Measurements from ENCODE around the gene LMNA.
"Not testable (repeated sequence)": the region's sequence is repeated elsewhere in the genome, so short reads cannot be mapped to it uniquely, and the experiment has no call there.

LMNA gene

GRCh38 chr1:156122519-156123355 lies 8.2 kb downstream of the LMNA start:
- DNase-seq = no peak

DNA sequence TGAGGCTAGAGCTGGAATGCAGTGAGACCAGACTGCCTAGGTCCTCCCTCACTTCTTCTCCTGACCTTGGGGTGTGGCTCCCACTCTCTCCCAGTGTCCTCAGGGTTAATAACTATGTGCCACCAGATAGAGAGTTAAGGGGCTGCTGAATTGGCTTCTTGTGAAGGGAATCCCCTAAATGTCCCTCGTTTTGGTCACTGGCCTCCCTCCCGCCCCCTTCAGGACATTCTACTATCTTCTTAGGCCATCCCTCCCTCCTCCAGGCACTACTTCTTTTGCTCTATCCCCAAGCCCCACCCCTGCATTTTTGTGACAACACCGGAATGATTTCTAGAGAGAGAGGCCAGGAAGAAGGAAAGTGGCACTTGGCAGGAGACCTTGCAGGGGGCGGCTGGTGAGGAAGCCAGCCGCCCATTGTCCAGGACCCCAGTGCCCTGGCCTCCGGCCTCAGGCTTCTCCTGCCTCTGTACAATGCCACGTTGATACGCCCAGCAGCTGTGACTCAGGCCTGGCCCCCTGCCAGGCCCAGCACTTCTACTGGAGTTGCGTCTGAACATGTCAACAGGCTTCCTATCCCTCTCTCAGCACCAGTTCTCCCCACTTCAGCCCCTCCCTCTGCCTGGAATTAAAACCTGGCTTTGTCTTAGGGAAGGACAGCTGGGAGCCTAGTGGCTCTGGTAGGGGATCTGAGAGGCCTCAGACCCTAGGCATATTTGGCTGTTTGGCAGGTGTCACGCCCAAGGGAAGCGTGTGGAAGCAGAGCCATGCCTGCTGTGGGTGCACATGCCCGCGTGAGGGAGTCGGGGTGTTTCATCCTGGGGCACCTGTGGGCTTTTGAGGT lies 9.1 kb downstream of the LMNA start:
- DNase-seq = peak; percentile 58

DNA sequence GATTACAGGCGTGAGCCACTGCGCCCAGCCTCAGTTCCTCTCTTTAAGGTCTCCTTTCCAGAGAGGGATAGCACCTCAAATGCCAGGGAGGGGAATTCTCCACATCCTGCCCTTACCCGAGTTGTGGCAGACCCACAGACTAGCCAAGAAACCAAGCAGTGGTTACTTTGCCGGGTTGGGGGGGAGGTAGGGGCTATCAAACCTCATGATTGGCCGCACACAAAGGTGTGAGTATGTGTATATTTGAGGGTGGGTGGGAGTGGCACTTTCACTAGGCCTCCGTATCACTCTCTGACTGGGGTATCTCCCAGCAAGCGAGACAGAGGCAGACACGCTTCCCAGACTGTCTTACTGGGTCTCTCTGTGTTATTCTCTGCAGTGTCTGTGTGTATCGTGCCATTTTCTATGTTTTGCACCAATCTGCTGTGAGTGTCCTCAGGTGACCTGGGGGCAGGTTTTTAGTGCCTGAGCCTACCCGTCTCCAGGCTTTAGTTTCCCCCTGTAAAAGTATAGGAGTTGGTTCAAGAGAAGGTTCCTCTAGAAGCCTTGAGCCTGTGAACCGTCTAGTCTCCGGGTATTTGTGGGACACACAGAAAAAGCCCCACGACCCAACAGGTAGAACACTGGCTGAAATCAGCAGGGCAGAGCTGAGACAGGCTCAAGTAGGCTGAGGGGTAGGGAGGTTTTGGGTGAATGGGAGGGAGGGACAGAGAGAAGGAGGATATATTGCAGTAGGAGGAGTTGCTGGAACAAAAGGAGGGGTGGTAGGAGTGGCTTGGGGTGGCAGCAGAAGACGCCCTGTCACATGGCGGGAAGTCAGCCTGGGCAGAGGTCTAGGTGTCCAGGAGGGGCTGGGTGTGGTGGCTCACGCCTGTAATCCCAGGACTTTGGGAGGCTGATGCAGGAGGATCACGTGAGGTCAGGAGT lies 10.3 kb downstream of the LMNA start:
- DNase-seq = no peak

DNA sequence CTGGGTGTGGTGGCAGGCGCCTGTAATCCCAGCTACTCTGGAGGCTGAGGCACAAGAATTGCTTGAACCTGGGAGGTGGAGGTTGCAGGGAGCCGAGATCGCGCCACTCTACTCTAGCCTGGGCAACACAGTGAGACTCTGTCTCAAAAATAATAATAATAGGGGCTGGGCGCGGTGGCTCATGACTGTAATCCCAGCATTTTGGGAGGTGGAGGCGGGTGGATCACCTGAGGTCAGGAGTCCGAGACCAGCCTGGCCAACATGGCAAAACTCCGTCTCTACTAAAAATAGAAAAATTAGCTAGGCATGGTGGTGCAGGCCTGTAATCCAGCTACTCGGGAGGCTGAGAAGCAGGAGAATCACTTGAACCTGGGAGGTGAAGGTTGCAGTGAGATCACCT lies 11.0 kb downstream of the LMNA start:
- DNase-seq = not testable (repeated sequence)

DNA sequence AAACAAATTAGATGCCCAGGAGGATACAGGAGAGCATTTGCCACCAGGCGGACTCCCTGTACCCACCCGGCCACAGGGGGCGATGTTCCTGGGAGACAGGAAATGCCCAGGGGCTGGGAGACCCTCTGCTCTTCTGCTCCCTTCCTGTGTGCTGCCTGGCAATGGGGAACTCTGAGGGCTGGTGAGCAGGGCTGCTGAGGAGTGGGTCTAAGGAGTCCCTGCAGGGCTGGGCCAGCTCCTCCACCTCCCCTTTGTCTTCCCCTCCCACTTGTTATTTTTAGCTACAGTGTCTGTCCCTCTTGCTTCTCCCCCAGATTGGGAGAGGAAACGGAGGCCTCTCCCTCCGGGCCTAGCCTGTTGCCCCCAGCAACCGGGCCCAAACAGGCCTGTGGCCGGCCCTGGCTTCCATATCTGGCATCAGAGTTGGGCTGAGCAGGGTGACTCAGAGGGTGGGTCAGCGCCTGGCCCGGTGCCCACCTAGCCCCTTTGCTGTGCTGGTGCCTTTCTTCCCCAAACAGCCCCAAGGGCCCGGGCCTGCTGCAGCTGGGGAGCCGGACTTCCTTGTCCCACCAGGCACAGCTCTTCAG lies 11.6 kb downstream of the LMNA start:
- DNase-seq = no peak

GRCh38 chr1:156126630-156127534 lies 12.4 kb downstream of the LMNA start:
- DNase-seq = peak; percentile 66

GRCh38 chr1:156128308-156128653 lies 13.8 kb downstream of the LMNA start:
- no peak for DNase-seq

GRCh38 chr1:156128654-156129597 lies 14.4 kb downstream of the LMNA start:
- DNase-seq = no peak

- peak; percentile 80 for DNase-seq
Measured at GRCh38 chr1:156129687-156130577, 15.4 kb downstream of the LMNA start.

DNA sequence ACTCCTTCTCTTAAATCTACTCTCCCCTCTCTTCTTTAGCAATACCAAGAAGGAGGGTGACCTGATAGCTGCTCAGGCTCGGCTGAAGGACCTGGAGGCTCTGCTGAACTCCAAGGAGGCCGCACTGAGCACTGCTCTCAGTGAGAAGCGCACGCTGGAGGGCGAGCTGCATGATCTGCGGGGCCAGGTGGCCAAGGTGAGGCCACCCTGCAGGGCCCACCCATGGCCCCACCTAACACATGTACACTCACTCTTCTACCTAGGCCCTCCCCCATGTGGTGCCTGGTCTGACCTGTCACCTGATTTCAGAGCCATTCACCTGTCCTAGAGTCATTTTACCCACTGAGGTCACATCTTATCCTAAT lies 16.0 kb downstream of the LMNA start:
- DNase-seq = no peak

- DNase-seq = no peak
Measured at GRCh38 chr1:156134716-156135435, 20.4 kb downstream of the LMNA start.

DNA sequence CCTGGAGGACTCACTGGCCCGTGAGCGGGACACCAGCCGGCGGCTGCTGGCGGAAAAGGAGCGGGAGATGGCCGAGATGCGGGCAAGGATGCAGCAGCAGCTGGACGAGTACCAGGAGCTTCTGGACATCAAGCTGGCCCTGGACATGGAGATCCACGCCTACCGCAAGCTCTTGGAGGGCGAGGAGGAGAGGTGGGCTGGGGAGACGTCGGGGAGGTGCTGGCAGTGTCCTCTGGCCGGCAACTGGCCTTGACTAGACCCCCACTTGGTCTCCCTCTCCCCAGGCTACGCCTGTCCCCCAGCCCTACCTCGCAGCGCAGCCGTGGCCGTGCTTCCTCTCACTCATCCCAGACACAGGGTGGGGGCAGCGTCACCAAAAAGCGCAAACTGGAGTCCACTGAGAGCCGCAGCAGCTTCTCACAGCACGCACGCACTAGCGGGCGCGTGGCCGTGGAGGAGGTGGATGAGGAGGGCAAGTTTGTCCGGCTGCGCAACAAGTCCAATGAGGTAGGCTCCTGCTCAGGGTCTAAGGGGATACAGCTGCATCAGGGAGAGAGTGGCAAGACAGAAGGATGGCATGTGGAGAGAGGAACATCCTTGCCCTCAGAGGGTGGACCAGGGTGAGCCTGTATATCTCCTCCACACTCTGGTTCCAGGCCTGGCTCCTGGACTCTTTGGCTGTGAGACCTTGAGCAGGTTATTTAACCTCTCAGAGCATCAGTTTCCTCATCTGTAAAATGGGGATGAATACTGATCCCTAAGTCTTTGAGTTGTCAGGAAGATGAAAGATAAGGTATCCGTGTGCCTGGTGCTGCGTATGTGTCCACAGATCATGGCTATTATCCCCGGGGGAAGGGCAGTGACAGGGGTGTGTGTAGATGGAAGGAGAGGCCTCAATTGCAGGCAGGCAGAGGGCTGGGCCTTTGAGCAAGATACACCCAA lies 21.7 kb downstream of the LMNA start:
- DNase-seq = no peak

GRCh38 chr1:156136970-156137483 lies 22.5 kb downstream of the LMNA start:
- DNase-seq = no peak

DNA sequence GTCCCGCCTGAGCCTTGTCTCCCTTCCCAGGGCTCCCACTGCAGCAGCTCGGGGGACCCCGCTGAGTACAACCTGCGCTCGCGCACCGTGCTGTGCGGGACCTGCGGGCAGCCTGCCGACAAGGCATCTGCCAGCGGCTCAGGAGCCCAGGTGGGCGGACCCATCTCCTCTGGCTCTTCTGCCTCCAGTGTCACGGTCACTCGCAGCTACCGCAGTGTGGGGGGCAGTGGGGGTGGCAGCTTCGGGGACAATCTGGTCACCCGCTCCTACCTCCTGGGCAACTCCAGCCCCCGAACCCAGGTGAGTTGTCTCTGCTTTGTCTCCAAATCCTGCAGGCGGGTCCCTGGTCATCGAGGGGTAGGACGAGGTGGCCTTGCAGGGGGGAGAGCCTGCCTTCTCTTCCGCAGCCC lies 24.0 kb downstream of the LMNA start:
- no peak for DNase-seq

DNA sequence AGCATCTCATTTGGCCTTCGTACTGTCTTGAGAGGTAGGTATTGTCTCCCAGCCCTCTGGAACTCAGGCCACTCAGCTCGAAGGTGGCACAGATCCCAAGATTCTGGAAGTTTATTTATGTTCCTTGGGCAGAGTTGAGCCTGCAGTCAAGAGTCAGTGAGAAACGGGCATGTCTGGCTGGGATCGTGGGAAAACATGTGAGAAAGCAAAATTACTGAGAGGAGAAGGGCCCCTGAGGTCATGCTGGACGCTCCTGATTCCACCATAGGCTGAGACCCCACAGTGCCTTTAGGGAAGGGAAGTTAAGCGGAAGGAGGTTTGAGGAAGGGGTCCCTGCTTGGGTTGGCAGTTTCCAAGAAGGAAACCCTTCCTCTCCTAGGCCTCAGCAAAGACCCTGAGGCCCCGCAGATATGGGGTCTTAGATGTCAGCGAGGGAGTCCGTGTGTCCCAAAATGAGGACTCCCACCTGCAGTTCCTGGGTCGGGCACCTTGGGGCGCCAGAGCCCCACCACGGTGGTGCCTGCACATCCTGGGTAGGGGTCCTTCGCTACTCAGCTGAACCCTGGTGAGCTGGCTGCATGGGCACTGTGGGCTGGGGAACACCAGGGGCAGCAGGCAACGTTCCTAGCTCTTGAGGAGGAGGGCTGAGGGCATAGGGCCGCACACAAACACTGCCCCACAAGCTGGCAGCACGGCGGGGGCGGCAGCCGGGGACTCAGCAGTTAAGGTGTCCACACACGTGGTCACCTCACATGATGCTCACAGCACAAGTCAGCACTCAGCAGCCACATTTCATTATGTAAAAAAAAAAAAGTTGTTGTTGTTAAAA lies 26.6 kb downstream of the LMNA start:
- DNase-seq = peak; percentile 46

DNA sequence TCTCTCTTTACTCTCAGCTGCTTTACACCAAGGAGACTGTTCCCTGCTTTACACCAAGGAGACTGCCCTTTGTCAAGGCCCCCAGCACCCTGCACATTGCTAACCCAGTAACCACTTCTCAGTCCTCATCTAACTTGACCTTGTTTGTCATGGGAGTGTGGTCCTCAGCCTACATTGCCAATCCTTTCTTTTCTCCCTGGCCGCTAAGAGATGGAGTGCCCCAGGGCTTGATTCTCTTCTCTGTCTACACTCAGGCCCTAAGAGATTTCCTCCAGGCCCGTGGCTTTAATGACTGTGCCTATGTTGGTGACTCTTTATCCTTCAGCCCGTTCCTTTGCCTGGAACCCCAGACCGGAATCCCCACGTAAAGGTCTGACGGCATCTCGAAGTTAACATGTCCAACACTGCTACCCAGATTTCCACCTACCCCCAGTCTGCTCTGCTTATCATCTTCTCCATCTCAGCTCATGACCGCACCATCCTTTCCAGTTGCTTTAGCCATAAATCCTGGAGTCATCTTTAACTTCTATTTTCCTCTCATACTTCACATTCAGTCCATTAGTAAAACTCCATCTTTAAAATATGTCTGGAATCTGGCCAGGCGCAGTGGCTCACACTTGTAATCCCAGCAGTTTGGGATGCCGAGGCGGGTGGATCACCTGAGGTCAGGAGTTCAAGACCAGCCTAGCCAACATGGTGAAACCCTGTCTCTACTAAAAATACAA lies 29.4 kb downstream of the LMNA start:
- no peak for DNase-seq
